HepG2 (cell line): ENCODE measurements around the gene ROM1. TPM values are rescaled to one million over a fixed set of nuclear protein-coding genes. Genes with fewer than 3 reads are reported as not detected.
A peak's percentile ranks its signal among the peaks of the same experiment; 100 is the strongest.

Experiments used
- ARNT ChIP-seq: fragments of 450-650 bp; IDR thresholded peaks from 2 replicates; pipeline ENCODE4 v1.6.1; 2017
- FOXK1 ChIP-seq: sonication (generic); formaldehyde crosslinking; IDR thresholded peaks from 2 replicates; pipeline ENCODE4 v1.4.0; 2020; ENCODE audit warnings: low read depth, missing genetic modification reagents, borderline replicate concordance
- MATR3 ChIP-seq: sonication (generic); formaldehyde crosslinking; IDR thresholded peaks from 2 replicates; pipeline ENCODE4 v1.4.0; 2020; ENCODE audit warnings: missing genetic modification reagents
- PCBP2 ChIP-seq: fragments of 200-400 bp; formaldehyde crosslinking; optimal IDR thresholded peaks from 2 replicates; pipeline ENCODE3; 2018; ENCODE audit warnings: low read length, low read depth; ENCODE audit not compliant: poor library complexity, severe bottlenecking
- PHF20 ChIP-seq: sonication (generic); formaldehyde crosslinking; IDR thresholded peaks from 2 replicates; pipeline ENCODE4 v1.5.0; 2020; ENCODE audit warnings: mild to moderate bottlenecking, missing genetic modification reagents
- RBAK ChIP-seq: sonication (generic); formaldehyde crosslinking; IDR thresholded peaks from 2 replicates; pipeline ENCODE4 v1.5.1; 2020; ENCODE audit warnings: mild to moderate bottlenecking, missing genetic modification reagents
- RBFOX2 ChIP-seq: fragments of 200-400 bp; formaldehyde crosslinking; IDR thresholded peaks from 2 replicates; pipeline ENCODE4 v1.6.1; 2017; ENCODE audit warnings: low read depth, mild to moderate bottlenecking, low read length
- ZKSCAN5 ChIP-seq: sonication (generic); formaldehyde crosslinking; IDR thresholded peaks from 2 replicates; pipeline ENCODE4 v1.5.1; 2020; ENCODE audit warnings: mild to moderate bottlenecking, missing genetic modification reagents
- ZNF615 ChIP-seq: sonication (generic); formaldehyde crosslinking; IDR thresholded peaks from 2 replicates; pipeline ENCODE4 v1.5.0; 2020; ENCODE audit warnings: mild to moderate bottlenecking, missing genetic modification reagents, borderline replicate concordance
- polyA plus RNA-seq, 8 experiments: library from polyadenylated mRNA; depleted of rRNA in 3 of 8; stranded (reverse) in 7 of 8; unstranded in 1 of 8; fragments of >200 nt; fragmentation: Illumina TruSeq in 4 of 8; extraction: Trizol in 4 of 8; gene quantifications; 2 replicates each; pipeline versions ENCODE4 v1.2.1 to v1.2.3, GENCODE V29; 2011 to 2016; ENCODE audit warnings: low read depth in 4 of 8, missing spikeins in 1 of 8, mixed read lengths in 1 of 8; ENCODE audit not compliant: insufficient read depth in 1 of 8
- total RNA-seq, 5 experiments: library from RNA; depleted of rRNA; stranded (reverse); fragments of >200 nt; fragmentation: Illumina TruSeq; extraction: Trizol; gene quantifications; 2 replicates each; pipeline ENCODE4 v1.2.3, GENCODE V29; 2016; ENCODE audit warnings: low read depth in 1 of 5
- TF ChIP-seq, protein P1 (sequence below): sonication (generic); formaldehyde crosslinking; IDR thresholded peaks from 2 replicates; pipeline ENCODE4 v1.5.0; 2020; ENCODE audit warnings: missing genetic modification reagents, mild to moderate bottlenecking, borderline replicate concordance
- TF ChIP-seq, protein P2 (sequence below): sonication (generic); formaldehyde crosslinking; IDR thresholded peaks from 2 replicates; pipeline ENCODE4 v1.9.0; 2021; ENCODE audit warnings: mild to moderate bottlenecking, missing genetic modification reagents
- TF ChIP-seq, protein P3 (sequence below): fragments of 450-650 bp; IDR thresholded peaks from 2 replicates; pipeline ENCODE4 v1.6.1; 2017; ENCODE audit warnings: mild to moderate bottlenecking
- TF ChIP-seq, protein P4 (sequence below): sonication (generic); formaldehyde crosslinking; IDR thresholded peaks from 2 replicates; pipeline ENCODE4 v1.8.1; 2022; ENCODE audit warnings: mild to moderate bottlenecking, missing genetic modification reagents
- TF ChIP-seq, protein P5 (sequence below): sonication (generic); formaldehyde crosslinking; IDR thresholded peaks from 2 replicates; pipeline ENCODE4 v1.8.1; 2023; ENCODE audit warnings: missing genetic modification reagents, mild to moderate bottlenecking, borderline replicate concordance
- TF ChIP-seq, protein P6 (sequence below): sonication (generic); formaldehyde crosslinking; IDR thresholded peaks from 2 replicates; pipeline ENCODE4 v1.5.0; 2020; ENCODE audit warnings: missing genetic modification reagents

ROM1 gene
- total and polyA plus RNA-seq, 2 of the 13 experiments (the other 11 are each of a cell fraction or from before 2014, with no cell fraction given), result 1.2 to 2.4 TPM

DNA sequence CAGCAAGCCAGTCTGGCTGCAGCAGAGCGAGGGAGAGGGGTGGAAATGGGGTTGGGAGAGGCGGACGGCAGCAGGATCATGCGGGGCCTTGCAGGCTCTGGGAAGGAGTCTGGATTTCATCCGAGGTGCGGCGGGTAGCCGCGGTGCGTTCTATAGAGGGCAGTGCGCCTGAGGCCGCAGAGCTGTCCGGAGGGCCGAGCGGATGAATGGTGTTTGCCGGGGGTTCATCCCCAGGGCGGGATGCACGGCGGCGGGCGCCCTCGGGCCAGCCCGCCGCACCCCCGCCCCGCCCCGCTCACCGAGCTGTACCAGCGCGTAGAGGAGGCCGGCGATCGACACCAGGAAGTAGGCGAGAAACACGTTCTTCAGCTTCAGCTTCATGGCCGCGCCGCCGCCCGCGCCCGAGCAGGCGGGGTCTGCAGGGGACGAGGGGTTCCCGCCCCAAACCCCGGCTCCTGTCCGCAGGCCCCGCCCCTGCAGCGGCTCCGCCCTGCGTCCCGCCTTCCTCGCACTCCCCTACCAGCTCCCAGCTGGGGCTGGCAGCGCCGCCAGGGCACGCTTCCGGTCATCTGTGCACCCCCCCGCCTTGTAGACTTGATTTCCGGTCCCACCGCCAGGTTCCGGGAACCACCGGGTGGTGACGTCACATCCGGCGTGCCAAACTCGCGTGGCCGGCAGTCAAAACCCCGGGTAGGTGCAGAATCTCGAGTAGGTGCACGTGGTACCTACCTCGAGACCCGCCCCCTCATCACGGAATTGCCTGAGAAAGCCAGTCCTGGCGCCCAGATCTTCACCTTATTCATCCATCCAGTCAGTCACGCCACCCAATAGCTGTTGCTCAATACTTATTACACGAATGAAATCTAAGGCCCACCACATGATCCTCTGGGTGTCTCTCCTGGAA is 8.8 kb downstream of the ROM1 start, which contains the start of gene B3GAT3 (continued):
- no peak for TF ChIP-seq ZKSCAN5
- TF ChIP-seq, protein P1, sequence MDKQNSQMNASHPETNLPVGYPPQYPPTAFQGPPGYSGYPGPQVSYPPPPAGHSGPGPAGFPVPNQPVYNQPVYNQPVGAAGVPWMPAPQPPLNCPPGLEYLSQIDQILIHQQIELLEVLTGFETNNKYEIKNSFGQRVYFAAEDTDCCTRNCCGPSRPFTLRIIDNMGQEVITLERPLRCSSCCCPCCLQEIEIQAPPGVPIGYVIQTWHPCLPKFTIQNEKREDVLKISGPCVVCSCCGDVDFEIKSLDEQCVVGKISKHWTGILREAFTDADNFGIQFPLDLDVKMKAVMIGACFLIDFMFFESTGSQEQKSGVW (CRISPR knock-in tag), result no peak
- TF ChIP-seq, protein P2, sequence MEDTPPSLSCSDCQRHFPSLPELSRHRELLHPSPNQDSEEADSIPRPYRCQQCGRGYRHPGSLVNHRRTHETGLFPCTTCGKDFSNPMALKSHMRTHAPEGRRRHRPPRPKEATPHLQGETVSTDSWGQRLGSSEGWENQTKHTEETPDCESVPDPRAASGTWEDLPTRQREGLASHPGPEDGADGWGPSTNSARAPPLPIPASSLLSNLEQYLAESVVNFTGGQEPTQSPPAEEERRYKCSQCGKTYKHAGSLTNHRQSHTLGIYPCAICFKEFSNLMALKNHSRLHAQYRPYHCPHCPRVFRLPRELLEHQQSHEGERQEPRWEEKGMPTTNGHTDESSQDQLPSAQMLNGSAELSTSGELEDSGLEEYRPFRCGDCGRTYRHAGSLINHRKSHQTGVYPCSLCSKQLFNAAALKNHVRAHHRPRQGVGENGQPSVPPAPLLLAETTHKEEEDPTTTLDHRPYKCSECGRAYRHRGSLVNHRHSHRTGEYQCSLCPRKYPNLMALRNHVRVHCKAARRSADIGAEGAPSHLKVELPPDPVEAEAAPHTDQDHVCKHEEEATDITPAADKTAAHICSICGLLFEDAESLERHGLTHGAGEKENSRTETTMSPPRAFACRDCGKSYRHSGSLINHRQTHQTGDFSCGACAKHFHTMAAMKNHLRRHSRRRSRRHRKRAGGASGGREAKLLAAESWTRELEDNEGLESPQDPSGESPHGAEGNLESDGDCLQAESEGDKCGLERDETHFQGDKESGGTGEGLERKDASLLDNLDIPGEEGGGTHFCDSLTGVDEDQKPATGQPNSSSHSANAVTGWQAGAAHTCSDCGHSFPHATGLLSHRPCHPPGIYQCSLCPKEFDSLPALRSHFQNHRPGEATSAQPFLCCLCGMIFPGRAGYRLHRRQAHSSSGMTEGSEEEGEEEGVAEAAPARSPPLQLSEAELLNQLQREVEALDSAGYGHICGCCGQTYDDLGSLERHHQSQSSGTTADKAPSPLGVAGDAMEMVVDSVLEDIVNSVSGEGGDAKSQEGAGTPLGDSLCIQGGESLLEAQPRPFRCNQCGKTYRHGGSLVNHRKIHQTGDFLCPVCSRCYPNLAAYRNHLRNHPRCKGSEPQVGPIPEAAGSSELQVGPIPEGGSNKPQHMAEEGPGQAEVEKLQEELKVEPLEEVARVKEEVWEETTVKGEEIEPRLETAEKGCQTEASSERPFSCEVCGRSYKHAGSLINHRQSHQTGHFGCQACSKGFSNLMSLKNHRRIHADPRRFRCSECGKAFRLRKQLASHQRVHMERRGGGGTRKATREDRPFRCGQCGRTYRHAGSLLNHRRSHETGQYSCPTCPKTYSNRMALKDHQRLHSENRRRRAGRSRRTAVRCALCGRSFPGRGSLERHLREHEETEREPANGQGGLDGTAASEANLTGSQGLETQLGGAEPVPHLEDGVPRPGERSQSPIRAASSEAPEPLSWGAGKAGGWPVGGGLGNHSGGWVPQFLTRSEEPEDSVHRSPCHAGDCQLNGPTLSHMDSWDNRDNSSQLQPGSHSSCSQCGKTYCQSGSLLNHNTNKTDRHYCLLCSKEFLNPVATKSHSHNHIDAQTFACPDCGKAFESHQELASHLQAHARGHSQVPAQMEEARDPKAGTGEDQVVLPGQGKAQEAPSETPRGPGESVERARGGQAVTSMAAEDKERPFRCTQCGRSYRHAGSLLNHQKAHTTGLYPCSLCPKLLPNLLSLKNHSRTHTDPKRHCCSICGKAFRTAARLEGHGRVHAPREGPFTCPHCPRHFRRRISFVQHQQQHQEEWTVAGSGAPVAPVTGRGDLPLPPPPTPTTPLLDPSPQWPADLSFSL (CRISPR knock-in tag), result no peak
- TF ChIP-seq, protein P3, sequence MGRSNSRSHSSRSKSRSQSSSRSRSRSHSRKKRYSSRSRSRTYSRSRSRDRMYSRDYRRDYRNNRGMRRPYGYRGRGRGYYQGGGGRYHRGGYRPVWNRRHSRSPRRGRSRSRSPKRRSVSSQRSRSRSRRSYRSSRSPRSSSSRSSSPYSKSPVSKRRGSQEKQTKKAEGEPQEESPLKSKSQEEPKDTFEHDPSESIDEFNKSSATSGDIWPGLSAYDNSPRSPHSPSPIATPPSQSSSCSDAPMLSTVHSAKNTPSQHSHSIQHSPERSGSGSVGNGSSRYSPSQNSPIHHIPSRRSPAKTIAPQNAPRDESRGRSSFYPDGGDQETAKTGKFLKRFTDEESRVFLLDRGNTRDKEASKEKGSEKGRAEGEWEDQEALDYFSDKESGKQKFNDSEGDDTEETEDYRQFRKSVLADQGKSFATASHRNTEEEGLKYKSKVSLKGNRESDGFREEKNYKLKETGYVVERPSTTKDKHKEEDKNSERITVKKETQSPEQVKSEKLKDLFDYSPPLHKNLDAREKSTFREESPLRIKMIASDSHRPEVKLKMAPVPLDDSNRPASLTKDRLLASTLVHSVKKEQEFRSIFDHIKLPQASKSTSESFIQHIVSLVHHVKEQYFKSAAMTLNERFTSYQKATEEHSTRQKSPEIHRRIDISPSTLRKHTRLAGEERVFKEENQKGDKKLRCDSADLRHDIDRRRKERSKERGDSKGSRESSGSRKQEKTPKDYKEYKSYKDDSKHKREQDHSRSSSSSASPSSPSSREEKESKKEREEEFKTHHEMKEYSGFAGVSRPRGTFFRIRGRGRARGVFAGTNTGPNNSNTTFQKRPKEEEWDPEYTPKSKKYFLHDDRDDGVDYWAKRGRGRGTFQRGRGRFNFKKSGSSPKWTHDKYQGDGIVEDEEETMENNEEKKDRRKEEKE, result no peak
- TF ChIP-seq PHF20 (CRISPR knock-in tag), result peak; percentile 92
- no peak for TF ChIP-seq MATR3 (CRISPR knock-in tag)
- no peak for TF ChIP-seq ARNT
- TF ChIP-seq, protein P4, sequence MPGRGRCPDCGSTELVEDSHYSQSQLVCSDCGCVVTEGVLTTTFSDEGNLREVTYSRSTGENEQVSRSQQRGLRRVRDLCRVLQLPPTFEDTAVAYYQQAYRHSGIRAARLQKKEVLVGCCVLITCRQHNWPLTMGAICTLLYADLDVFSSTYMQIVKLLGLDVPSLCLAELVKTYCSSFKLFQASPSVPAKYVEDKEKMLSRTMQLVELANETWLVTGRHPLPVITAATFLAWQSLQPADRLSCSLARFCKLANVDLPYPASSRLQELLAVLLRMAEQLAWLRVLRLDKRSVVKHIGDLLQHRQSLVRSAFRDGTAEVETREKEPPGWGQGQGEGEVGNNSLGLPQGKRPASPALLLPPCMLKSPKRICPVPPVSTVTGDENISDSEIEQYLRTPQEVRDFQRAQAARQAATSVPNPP (CRISPR knock-in tag), result peak; percentile 93
- peak; percentile 87; the same call in 1 of the 2 replicates for TF ChIP-seq ZNF615 (CRISPR knock-in tag)
- TF ChIP-seq FOXK1 (CRISPR knock-in tag), result peak; percentile 65; the same call in 1 of the 2 replicates
- peak; percentile 91 for TF ChIP-seq RBFOX2
- TF ChIP-seq, protein P5, sequence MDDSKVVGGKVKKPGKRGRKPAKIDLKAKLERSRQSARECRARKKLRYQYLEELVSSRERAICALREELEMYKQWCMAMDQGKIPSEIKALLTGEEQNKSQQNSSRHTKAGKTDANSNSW (CRISPR knock-in tag), result 0 out of 2 replicates have a peak, but pooled peaks have one; percentile 69
- TF ChIP-seq RBAK (CRISPR knock-in tag), result no peak
- TF ChIP-seq PCBP2, result no peak
- TF ChIP-seq, protein P6, sequence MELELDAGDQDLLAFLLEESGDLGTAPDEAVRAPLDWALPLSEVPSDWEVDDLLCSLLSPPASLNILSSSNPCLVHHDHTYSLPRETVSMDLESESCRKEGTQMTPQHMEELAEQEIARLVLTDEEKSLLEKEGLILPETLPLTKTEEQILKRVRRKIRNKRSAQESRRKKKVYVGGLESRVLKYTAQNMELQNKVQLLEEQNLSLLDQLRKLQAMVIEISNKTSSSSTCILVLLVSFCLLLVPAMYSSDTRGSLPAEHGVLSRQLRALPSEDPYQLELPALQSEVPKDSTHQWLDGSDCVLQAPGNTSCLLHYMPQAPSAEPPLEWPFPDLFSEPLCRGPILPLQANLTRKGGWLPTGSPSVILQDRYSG, result 0 out of 2 replicates have a peak, but pooled peaks have one; percentile 40
